Astrocyte of the hippocampus (primary cell): ENCODE results near the gene ZNF891.

Experiments
- DNase-seq: peaks from one replicate; pipeline ENCODE4 v3.0.0; 2011; ENCODE audit warnings: low read depth, low spot score

The ZNF891 gene

GRCh38 chr12:133061954-133062353 is 68.1 kb downstream of the ZNF891 start:
- no peak for DNase-seq

- peak; percentile 7 for DNase-seq
Measured at GRCh38 chr12:133058203-133059113, 71.6 kb downstream of the ZNF891 start.

- peak; percentile 6 for DNase-seq
Measured at GRCh38 chr12:133057446-133057845, 72.6 kb downstream of the ZNF891 start.
